ENCODE data around the gene ARL14EP. TPM values are rescaled to one million over a fixed set of nuclear protein-coding genes. Genes with fewer than 3 reads are reported as not detected.

The ARL14EP gene
- polyA plus RNA-seq, 3 donors = 51.0 to 58.7 (median 54.8) TPM

DNA sequence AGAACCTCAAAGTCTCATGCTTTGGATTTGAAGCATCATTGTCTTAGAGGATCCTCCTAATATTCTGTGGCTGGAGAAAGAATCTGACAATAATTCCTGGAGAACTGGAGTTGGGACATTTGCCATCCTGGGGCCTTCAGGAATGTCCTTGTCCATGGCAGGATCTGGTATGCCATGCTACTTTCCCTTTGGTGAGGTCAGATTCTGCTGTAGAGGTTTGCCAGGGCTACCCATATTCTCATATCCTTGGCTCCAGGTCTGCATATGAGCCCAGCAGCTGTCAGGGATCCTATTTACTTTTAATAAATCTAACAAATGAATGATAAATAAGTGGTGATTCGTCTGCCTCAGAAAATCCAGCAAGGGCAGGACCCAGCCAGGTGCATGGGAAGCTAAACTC lies 35.0 kb downstream of the ARL14EP start:
- no peak for DNase-seq (ENCODE audit: extremely low read depth in 1 of 11, low read depth in 9 of 11, low spot score in 4 of 11)

DNA sequence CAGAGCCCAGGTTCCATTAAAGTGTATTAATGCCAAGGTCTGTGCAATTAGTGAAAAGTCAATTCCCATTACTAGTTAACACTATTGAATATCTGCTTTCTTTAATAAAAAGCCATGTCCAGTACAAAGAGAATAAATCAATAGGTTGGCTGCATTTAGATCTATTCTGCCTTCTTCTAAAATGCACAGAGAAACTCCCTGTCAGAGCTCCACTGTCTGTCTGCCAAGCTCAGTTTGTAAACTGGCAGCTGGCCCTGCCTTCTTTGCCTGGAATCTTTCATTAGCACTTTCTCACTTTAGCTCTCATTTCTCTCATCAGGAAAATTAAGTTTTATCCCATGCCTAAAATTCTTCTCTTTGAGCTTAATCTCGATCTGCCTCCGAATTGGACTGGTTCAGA lies 35.6 kb downstream of the ARL14EP start:
- DNase-seq (ENCODE audit: extremely low read depth in 1 of 11, low read depth in 9 of 11, low spot score in 4 of 11) = no peak

DNA sequence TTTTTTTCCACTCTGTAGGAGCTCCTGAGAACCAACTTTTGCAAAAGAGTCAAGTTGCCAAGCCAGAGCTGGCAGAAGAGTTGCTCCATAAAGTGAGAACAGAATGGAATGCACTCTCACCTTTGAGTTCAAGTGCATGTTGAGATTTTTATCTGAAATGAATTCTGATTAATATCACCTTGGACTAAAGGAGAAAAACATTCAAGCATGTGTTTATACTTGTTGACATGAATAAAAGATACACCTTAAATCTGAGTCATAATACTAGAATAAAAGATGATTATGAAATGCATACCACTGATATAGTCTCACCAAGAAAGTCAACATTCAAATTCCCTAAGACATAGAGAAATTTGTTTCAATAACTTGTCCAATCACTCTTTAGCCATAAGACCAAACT lies 37.8 kb downstream of the ARL14EP start:
- DNase-seq (ENCODE audit: extremely low read depth in 1 of 11, low read depth in 9 of 11, low spot score in 4 of 11) = no peak

DNA sequence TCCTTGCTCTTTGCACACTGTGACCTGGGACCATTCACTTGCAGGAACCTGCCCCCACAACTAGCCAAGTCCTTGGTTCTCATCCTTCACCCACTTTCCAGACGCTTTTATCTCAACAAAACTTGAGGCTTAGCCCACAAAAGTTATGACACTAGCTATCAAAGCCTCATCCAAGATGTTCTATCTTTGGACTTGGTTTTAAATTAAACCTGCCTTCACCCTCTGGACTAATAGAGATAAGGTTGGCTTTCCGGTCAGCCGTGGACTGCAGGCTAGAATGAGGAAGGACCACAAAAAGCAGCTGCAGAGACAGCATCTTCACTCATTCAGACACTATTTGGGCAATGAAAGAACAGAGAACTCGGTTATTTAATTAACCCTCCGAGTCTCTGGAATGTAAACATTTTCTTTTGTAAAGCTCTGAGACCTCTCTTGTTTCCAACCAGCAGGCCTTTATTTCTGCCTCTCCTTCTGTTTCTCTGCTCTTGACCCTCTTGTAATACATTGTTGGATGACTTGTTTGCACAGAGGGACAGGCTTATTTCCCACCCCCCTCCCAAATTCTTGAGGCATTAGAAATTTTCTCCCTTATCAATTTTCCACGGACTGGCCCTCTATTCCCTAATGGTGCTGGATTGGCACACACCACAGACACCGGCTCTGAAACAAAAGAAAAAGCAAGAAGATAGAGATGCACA lies 41.4 kb downstream of the ARL14EP start:
- DNase-seq (ENCODE audit: extremely low read depth in 1 of 11, low read depth in 9 of 11, low spot score in 4 of 11) = no peak

DNA sequence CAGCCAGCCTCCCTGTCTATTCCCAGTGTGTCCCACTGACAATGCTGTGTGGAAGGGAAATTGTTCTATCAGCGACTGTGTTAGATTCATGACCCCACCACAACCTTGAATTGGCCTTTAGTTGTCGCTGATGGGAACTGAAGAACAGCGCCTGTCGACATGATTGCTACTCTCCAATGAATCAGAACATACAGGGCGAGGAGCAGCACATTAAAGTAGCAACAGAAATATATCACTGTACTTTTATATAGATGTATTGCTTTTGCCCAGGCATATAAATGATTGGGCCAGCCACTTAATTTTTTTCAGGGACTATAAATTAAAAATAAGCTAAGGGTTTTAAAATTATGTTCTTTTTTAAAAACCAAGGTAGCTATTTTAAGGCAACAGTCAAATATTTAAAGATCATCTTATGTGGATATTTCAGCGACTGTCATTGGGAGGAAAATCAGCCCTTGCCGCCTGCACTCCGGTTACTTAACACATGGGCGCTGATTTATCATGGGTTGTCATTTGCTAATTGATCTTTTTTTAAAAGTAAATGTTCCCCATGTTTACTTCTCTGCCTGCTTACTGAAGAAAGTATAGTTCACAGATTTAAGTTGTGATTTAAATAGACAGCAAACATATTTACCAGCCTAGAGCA lies 42.1 kb downstream of the ARL14EP start:
- no peak for DNase-seq (ENCODE audit: extremely low read depth in 1 of 11, low read depth in 9 of 11, low spot score in 4 of 11)

DNA sequence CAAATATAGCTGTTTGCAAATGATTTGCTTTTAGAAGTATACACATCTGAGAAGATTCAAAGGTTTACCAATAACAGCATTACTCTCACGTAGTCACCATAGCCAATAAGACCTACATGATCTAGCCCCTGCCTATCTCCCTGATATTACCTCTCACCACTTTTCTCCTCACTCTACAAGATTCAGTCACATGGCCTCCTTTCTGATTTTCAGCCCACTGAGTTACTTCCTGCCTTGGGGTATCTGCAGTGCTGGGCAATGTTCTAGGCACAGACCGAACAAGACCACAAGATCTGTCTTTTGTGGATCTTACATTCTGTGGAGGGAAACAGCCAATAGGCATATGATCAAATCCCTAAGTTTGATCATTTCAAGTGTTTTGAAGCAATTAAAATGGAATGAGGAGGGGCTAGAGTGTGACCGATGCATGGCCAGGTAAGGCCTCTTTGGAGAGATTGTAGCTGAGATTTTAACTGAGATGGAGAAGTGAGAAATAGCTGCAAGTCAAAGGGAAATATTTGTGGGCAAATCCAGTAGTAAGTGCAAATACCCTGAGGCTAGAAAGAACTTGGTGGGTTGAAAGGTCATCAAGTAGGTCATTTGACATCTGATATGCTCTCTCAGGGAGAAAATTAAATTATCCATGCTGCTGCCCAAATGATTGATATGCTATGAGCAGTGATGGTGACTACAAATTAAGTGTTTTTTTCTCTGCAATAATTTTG lies 43.1 kb downstream of the ARL14EP start:
- no peak for DNase-seq (ENCODE audit: extremely low read depth in 1 of 11, low read depth in 9 of 11, low spot score in 4 of 11)

DNA sequence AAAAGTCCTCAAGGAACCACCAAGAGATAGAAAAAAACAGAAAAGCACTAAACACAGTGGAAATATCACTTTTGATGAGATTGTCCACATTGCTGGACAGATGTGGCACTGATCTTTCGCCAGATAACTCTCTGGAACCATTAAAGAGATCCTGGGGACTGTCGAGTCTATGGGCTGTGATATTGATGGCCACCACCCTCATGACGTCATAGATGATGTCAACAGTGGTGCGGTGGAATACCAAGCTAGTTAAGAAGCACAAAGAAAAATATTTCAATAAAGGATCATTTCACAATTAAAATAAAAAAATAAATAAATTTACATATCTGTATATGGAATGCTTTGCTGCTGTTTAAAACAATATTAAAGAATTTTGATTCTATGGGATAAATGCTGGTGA lies 45.5 kb downstream of the ARL14EP start:
- no peak for DNase-seq (ENCODE audit: extremely low read depth in 1 of 11, low read depth in 9 of 11, low spot score in 4 of 11)

DNA sequence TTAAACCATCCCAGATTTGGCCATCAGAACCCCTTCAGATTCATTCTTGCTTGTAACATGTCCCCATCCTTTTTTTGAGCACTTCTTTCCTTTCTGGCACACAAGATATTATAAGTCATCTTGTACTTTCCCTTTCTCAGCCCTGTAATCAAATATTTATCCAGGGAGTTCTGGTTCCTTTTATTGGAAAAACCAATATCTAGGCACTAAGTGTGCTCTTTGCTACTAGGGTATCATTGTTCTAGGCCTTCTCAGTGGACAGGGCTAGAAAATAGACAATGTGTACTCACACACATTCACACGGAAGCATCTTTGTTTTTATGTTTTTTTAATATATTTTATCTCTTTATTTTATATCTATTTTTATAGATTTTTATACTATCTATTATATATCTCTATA lies 47.3 kb downstream of the ARL14EP start:
- DNase-seq (ENCODE audit: extremely low read depth in 1 of 11, low read depth in 9 of 11, low spot score in 4 of 11) = no peak

DNA sequence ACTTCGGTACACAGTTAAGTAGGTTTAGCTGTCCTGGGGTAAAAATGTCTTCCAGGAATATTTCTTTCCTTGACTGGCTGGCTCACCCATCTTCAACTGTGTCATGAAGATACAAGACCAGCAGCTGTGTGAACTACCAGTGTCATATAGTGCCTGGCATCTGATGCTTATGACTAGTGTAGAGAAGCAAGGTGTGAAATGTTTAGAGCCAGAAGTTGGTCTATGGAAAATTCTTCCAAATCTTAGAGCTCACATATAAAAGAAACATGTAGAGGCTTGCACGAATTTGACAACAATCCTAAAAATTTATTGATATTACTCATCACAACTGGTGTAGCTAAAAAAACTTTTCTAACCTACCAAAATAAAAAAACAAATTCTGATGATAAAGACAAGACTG lies 54.4 kb downstream of the ARL14EP start:
- DNase-seq (ENCODE audit: extremely low read depth in 1 of 11, low read depth in 9 of 11, low spot score in 4 of 11) = no peak

DNA sequence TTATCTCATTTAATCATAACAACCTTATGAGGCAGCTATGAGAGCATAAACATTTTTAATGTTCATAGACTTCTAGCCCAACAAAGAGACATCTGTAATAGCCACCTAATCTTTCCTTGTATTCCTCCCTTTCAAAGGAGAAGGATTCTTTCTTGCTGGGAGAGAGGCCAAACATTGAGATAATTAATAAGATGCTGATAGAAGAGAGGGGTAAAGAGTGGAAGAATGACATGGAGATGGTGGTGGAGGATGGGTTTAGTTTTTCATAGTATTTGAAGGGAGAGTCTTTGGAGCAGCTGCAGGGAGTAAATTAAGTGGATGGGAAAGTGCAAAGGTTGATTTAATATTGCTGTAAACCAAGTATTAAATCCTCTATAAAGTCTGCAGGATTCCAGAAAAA lies 57.9 kb downstream of the ARL14EP start:
- no peak for DNase-seq (ENCODE audit: extremely low read depth in 1 of 11, low read depth in 9 of 11, low spot score in 4 of 11)

DNA sequence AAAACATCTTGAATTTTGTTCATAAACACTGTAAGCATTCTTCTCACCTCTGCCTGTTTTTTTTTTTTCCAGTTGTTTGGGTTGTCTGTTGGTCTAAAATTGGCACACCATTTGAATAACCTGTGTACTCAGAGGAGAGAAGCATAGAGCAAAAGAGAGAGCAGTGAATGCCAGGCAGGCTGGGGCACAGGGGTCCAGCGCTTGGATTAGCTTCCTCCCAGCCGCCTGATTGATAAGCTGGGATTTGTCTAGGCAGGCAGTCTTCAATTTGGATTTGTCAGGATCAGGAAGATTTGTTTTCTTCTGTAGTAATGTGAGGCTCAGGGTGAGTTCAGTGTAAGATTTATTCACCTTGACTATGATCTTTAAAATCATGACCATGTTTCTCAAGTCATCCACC lies 59.0 kb downstream of the ARL14EP start:
- DNase-seq (ENCODE audit: extremely low read depth in 1 of 11, low read depth in 9 of 11, low spot score in 4 of 11) = no peak

Other genes with a start within 250 kb of the ARL14EP start
- gene FSHB, start 92.1 kb upstream of the ARL14EP start, polyA plus RNA-seq (ENCODE audit: insufficient read length in 3 of 3) = not detected

Measured in renal cortex interstitium (tissue), 11 donors.